GM19328 (cell line): ENCODE data around the gene VAMP5.
A peak's percentile ranks its signal among the peaks of the same experiment; 100 is the strongest.
"Not testable (repeated sequence)": the region's sequence is repeated elsewhere in the genome, so short reads cannot be mapped to it uniquely, and the experiment has no call there.

ENCODE experiments used
- ATAC-seq: cut with Tn5 transposase; IDR thresholded peaks from one replicate; pipeline ENCODE4 v1.9.1; 2021; ENCODE audit warnings: mild to moderate bottlenecking, moderate library complexity; ENCODE audit not compliant: unreplicated experiment

The VAMP5 gene

DNA sequence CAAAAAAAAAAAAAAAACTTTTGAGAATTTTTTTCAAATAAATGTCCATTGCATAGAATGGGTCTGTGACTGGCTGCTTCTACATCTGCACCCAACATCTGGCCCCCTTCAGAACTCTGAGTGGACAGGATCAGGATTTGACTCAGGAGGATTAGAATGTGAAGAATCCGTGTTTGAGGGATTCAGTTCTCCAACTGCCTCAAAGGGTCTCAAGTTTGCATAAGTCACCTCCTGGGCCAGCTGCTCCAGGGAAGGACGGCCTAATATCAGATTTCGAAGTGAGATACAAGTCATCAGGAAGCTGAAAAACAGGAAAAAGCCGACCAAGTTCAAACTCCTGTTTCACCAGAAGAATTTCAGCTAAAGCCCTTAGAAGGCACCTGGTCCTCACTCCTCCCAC lies 34.4 kb upstream of the VAMP5 start:
- no peak for ATAC-seq

GRCh38 chr2:85550486-85550885 lies 33.7 kb upstream of the VAMP5 start:
- ATAC-seq = no peak

DNA sequence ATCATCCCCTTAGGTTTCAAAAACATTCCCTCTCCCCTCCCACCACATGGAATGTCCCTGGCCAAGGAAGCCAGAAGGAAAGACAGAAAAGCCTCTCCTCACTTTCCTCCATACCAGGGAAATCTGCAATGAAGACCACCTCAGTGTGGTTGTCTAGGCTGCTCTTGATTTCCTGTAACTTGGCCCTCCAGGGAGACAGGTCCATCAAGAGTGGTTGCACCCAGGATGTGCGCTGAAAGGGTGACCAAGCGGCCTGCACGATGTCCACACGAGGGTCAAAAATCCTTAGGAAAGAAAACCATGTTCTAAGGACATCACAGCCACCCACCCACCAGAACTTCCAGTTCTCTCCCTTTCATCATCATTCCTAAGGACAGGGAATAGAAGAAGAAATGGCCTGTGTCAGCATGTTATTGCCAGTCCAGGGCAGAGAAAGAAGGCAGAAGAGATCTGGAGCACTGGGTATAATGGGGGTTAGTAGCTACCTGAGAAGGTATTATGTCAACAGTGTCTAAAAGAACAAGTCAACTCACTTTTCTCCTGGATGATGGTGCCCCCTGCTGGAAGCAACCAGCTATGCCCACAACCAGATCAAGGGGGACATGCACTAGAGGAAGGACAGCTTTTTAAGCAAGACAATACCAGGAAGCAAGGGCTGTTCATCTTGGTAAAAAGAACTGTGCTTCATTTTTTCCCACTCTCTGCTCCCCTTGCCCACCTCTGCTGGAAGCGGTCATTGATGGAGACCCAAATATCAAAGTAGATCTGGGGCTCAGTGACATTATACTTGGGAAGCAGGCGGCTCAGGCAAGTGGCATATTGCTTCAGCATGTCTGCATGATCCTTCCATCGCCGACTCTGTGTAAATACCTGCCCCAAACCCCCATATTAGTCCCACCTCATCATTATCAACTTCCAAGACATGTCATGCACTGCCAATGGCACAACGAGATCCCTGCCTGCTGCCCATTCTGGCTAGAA lies 32.2 kb upstream of the VAMP5 start:
- ATAC-seq = peak; percentile 61

DNA sequence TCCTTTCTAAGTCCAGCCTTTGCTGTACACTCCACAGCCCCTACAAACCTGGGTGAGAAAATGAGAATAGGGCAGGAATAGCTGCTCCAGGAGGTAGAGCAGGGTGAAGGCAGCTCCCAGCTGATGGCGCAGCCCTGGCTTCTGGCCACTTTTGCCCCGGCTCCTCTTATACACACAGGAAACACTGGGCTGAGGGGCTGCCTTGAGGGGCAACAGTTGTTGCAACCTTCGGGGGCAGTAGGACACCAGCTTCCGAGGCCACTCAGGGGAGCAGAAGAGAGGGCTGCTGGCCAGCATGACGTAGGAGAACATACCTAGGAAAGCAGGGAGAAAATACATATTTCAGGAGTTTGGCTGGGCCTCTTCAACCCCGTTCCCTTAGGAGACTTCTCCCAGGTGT lies 31.0 kb upstream of the VAMP5 start:
- no peak for ATAC-seq

- no peak for ATAC-seq
These were observed 29.1 kb upstream of the VAMP5 start for GRCh38 chr2:85554980-85555612.

DNA sequence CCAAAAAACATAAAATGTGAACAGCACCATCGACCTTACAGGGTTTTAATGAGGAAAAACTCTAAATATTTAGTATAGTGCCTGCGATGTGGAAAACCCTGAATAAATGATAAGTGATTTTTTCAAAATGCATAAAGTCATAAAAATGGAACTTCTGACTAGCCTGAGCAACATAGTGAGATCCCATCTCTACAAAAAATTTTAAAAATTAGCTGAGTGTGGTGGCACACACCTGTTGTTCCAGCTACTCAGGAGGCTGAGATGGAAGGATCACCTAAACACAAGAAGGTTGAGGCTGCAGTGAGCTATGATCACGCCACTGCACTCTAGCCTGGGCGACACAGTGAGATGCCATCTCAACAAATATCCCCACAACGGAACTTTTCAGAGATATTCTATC lies 27.1 kb upstream of the VAMP5 start:
- no peak for ATAC-seq

GRCh38 chr2:85558160-85558559 lies 26.1 kb upstream of the VAMP5 start:
- no peak for ATAC-seq

DNA sequence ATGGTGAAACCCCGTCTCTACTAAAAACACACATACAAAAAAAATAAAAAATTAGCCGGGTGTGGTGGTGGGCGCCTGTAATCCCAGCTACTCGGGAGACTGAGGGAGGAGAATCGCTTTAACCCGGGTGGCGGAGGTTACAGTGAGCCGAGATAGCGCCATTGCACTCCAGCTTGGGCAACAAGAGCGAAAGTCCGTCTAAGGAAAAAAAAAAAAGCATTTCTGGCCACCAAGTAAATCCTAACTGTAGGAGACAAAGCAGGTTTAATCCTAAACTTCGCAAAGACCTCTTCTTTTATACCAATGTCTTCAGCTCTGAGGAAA lies 23.9 kb upstream of the VAMP5 start:
- not testable (repeated sequence) for ATAC-seq

GRCh38 chr2:85560812-85561279 lies 23.4 kb upstream of the VAMP5 start:
- no peak for ATAC-seq

GRCh38 chr2:85561280-85562212 lies 22.7 kb upstream of the VAMP5 start, which contains the start of gene GGCX:
TSS of gene GGCX (minus strand) at chr2:85561493. CDS start at chr2:85561428, 65 bp downstream.
- ATAC-seq = peak; percentile 90

DNA sequence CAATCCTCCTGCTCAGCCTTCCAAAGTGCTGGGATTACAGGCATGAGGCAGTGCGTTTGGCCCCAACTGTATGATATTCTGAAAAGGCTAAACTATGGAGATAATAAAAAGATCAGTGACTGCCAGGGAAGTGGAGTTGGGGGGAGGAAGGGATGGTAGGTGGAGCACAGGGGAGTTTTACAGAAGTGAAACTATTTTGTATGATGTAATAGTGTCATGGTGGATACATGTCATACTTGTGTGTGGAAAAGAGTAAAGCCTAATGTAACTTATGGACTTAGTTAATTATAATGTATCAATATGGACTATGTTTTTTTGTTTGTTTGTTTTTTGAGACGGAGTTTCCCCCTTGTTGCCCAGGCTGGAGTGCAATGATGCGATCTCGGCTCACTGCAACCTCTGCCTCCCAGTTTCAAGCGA lies 20.1 kb upstream of the VAMP5 start:
- ATAC-seq = no peak

DNA sequence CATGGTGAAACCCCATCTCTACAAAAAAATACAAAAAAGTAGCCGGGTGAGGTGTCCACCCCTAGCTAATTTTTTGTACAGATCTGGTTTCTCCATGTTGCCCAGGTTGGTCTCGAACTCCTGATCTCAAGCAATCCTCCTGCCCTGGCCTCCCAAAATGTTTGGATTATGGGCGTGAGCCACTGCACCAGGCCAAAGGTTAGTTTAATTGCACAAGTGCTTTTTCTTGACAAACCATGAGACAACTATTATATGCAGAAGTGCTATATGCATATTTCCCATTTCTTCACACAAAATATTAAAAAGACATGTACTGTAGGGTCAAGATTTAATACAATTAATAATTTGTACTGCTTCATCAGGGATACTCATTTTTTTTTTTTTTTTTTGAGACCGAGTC lies 18.0 kb upstream of the VAMP5 start:
- no peak for ATAC-seq

DNA sequence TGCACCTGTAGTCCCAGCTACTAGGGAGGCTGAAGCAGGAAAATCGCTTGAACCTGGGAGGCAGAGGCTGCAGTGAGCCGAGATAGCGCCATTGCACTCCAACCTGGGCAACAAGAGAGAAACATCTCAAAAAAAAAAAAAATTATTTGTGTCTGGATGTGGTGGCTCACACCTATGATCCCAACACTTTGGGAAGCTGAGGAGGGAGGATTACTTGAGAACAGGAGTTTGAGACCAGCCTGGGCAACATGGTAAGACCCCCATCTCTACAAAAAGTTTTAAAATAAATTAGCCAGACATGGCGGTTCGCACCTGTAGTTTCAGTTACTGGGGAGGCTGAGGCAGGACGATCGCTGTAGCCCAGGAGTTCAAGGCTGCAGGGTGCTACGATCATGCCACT lies 8.5 kb upstream of the VAMP5 start:
- no peak for ATAC-seq

DNA sequence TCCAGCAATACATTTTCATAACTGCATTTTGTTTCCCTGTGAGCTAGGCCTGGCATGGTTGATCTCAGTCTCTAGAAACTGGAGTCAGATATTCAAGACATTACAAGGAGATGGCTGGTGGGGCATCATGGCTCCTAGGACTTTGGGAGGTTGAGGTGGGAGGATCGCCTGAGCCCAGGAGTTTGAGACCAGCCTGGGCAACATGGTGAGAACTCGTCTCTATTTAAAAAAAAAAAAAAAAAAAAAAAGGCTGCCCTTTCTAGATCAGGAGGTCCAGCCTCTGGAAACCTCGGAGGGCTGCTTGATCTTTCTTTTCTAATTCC lies 7.2 kb upstream of the VAMP5 start:
- ATAC-seq = no peak

- ATAC-seq = peak; percentile 55
These were observed 6.6 kb upstream of the VAMP5 start, which contains the start of gene VAMP8 for GRCh38 chr2:85577386-85578242. TSS of gene VAMP8 (plus strand) at chr2:85577586. CDS start at chr2:85577647, 61 bp downstream.

- ATAC-seq = peak; percentile 32
These were observed 5.7 kb upstream of the VAMP5 start for GRCh38 chr2:85578243-85579180.

- ATAC-seq = no peak
These were observed 4.8 kb upstream of the VAMP5 start for GRCh38 chr2:85579266-85579935.

GRCh38 chr2:85580206-85580605 lies 4.0 kb upstream of the VAMP5 start:
- ATAC-seq = no peak
